ENCODE measurements around the gene NCKIPSD.

Gene NCKIPSD

DNA sequence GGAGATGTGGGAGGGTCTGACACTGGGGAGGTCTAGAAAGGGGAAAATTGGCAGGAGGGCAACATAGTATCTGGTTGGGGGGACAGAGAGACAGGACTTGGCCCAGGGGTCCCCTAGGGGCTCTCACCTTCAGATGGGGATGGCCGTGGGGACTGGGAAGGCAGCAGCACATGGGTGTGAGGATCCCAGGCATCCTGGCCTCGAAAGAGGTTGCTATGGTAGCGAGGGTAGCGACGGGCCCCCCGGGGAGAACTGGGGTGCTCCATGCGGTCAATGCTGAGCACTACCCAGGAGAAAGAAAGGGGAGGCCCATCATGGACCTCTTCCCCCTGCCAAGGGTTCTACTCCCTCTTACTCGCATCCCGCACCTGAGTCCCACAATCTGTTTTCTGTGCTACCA, 38.0 kb downstream of the NCKIPSD start:
- TF ChIP-seq, protein P1, sequence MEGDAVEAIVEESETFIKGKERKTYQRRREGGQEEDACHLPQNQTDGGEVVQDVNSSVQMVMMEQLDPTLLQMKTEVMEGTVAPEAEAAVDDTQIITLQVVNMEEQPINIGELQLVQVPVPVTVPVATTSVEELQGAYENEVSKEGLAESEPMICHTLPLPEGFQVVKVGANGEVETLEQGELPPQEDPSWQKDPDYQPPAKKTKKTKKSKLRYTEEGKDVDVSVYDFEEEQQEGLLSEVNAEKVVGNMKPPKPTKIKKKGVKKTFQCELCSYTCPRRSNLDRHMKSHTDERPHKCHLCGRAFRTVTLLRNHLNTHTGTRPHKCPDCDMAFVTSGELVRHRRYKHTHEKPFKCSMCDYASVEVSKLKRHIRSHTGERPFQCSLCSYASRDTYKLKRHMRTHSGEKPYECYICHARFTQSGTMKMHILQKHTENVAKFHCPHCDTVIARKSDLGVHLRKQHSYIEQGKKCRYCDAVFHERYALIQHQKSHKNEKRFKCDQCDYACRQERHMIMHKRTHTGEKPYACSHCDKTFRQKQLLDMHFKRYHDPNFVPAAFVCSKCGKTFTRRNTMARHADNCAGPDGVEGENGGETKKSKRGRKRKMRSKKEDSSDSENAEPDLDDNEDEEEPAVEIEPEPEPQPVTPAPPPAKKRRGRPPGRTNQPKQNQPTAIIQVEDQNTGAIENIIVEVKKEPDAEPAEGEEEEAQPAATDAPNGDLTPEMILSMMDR (IDR thresholded peaks at IDR 0.05; ENCODE audit: low read depth, low read length): no peak
- Histone ChIP-seq H3K36me3 (peaks cover 14% of the 10 kb centered on the region), H3K4me1 (no peaks in the 10 kb centered on the region), H3K9me3 (no peaks in the 10 kb centered on the region), H3K4me3 (ENCODE audit: low read depth, low read length) (no peak overlapping the region), H3K27me3 (no peaks in the 10 kb centered on the region)
- DNase-seq: no peak

DNA sequence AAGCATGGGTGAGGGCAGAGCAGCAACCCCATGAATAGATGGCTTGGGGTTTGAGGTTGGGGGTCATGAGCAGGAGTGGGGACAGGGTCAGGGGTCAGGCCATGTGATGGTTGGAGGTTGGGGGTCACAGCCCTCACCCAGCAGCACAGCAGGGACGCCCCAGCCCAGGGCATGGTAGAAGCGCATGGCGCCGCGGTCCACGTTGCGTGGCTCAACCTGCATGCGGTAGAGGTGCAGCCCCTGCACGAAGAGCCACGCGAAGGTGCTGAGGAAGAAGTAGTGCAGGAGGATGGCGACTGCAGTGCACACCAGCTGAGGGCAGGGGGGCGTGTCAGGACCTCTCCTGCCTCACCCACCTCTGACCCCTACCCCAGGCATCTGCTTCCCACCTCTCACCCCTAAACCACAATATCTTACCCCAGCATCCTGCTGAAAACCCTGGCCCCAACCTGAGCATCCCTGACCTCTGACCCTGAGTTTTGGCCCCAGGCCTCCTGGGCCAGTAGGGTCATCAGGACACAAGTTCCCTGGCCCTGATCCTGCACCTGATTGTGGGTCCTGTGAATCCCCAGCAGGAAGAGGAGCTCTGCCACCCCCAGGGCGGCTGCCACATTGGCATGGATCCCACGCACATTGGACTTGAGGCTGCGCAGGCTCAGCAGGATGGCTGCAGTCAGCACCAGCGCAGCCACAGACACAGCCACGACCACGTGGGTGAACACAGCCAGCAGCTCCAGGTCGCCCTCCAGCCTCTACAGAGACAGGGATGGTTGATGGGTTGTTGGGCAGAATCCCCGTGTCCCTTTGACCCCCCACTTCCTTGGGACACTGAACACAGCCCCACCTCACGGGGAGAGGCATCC, 40.6 kb downstream of the NCKIPSD start:
- peaks cover 17% of the 10 kb centered on the region for H3K36me3 ChIP-seq
- TF ChIP-seq, protein P1 (IDR thresholded peaks at IDR 0.05; ENCODE audit: low read depth, low read length): no peak
- H3K27me3 ChIP-seq: no peaks in the 10 kb centered on the region
- no peaks in the 10 kb centered on the region for H3K9me3 ChIP-seq
- no peak overlapping the region for H3K4me3 ChIP-seq (ENCODE audit: low read depth, low read length)
- no peaks in the 10 kb centered on the region for H3K4me1 ChIP-seq
- no peak for DNase-seq

- H3K9me3 ChIP-seq: no peaks in the 10 kb centered on the region
- H3K4me1 ChIP-seq: no peaks in the 10 kb centered on the region
- no peak overlapping the region for H3K4me3 ChIP-seq (ENCODE audit: low read depth, low read length)
- TF ChIP-seq, protein P1 (IDR thresholded peaks at IDR 0.05; ENCODE audit: low read depth, low read length): no peak
- H3K27me3 ChIP-seq: no peaks in the 10 kb centered on the region
- H3K36me3 ChIP-seq: peaks cover 21% of the 10 kb centered on the region
- DNase-seq: no peak
These were observed 43.1 kb downstream of the NCKIPSD start for GRCh38 chr3:48642605-48643004.

- TF ChIP-seq, protein P1 (IDR thresholded peaks at IDR 0.05; ENCODE audit: low read depth, low read length): no peak
- Histone ChIP-seq H3K36me3 (peaks cover 21% of the 10 kb centered on the region), H3K4me3 (ENCODE audit: low read depth, low read length) (no peak overlapping the region), H3K4me1 (no peaks in the 10 kb centered on the region), H3K27me3 (no peaks in the 10 kb centered on the region), H3K9me3 (no peaks in the 10 kb centered on the region)
- no peak for DNase-seq
These were observed 44.3 kb downstream of the NCKIPSD start for GRCh38 chr3:48641396-48641795.

- H3K4me3 ChIP-seq (ENCODE audit: low read depth, low read length): no peak overlapping the region
- TF ChIP-seq, protein P1 (IDR thresholded peaks at IDR 0.05; ENCODE audit: low read depth, low read length): no peak
- H3K36me3 ChIP-seq: peaks cover 12% of the 10 kb centered on the region
- no peaks in the 10 kb centered on the region for H3K4me1 ChIP-seq
- DNase-seq: no peak
- no peaks in the 10 kb centered on the region for H3K27me3 ChIP-seq
- H3K9me3 ChIP-seq: no peaks in the 10 kb centered on the region
These were observed 45.6 kb downstream of the NCKIPSD start for GRCh38 chr3:48639944-48640606.

DNA sequence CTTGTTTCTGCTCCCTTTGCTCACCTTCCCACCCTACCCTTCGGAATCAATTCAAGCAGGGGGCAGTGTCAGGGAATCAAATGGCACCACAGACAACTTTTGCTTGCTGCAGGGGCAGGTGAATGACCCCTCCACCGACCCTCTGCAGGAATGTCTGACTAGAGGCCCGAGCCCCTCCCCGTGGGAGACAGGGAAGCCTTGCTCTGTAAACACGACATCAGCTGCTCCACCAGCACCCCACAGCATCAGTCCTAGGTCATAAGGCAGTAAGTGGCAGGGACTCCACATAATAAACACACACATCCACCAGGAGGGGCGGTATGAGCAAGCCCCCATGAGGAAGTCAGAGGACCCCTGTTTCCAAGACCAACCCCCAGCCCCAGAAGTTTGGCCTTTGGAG, 48.4 kb downstream of the NCKIPSD start:
- TF ChIP-seq, protein P1 (IDR thresholded peaks at IDR 0.05; ENCODE audit: low read depth, low read length): no peak
- H3K4me3 ChIP-seq (ENCODE audit: low read depth, low read length): no peak overlapping the region
- H3K36me3 ChIP-seq: peaks cover 8% of the 10 kb centered on the region
- DNase-seq: no peak
- no peaks in the 10 kb centered on the region for H3K9me3 ChIP-seq
- no peaks in the 10 kb centered on the region for H3K27me3 ChIP-seq
- H3K4me1 ChIP-seq: no peaks in the 10 kb centered on the region

Data from BE2C (cell line).